PC-3 (cell line): Measurements from ENCODE around the gene FBXO9. TPM values are rescaled to one million over a fixed set of nuclear protein-coding genes. Genes with fewer than 3 reads are reported as not detected.

Source experiments
- ATAC-seq: fragments of 200-7000 bp; cut with Tn5 transposase; 2 replicates; pipeline ENCODE4 v1.9.1; 2020; ENCODE audit warnings: mild to moderate bottlenecking, moderate library complexity
- BruUV-seq: library from RNA; stranded (reverse); fragments of 400-500 nt; replicated peaks from 2 replicates; lab custom pipeline; 2021; lab: Mats Ljungman, UMichigan
- CTCF ChIA-PET: fragments of 300-600 bp; sonication (Branson Sonifier 250); formaldehyde crosslinking; loops from one replicate; lab custom pipeline; 2022; ENCODE audit warnings: antibody characterized with exemption; lab: Charles Lee
- POLR2A ChIA-PET: fragments of 300-600 bp; sonication (Branson Sonifier 250); formaldehyde crosslinking; loops from one replicate; lab custom pipeline; 2022; ENCODE audit warnings: antibody characterized with exemption; ENCODE audit not compliant: unreplicated experiment; lab: Charles Lee
- DNase-seq: peaks from one replicate; pipeline ENCODE4 v3.0.0-alpha.2; 2015
- H2AFZ ChIP-seq: fragments of 300-600 bp; sonication (generic); 2 replicates; pipeline ENCODE4 v1.6.0; 2016; ENCODE audit warnings: antibody characterized with exemption, low read length
- H3F3A ChIP-seq: fragments of 300-600 bp; sonication (generic); one replicate; pipeline ENCODE4 v1.6.0; 2017; ENCODE audit warnings: antibody characterized with exemption, low read length, control low read depth, mild to moderate bottlenecking; ENCODE audit not compliant: unreplicated experiment
- H3K27ac ChIP-seq: fragments of 300-600 bp; sonication (generic); 2 replicates; pipeline ENCODE4 v1.5.1; 2016; ENCODE audit warnings: mild to moderate bottlenecking, low read length
- H3K27me3 ChIP-seq: fragments of 300-600 bp; sonication (generic); 2 replicates; pipeline ENCODE4 v1.6.1; 2016; ENCODE audit warnings: low read length, mixed read lengths
- H3K36me3 ChIP-seq: fragments of 300-600 bp; sonication (generic); 2 replicates; pipeline ENCODE4 v1.6.1; 2016; ENCODE audit warnings: low read depth, mixed run types, low read length, mixed read lengths
- H3K4me1 ChIP-seq: fragments of 300-600 bp; sonication (generic); 2 replicates; pipeline ENCODE4 v1.5.1; 2016; ENCODE audit warnings: low read length; ENCODE audit not compliant: insufficient read depth
- H3K4me2 ChIP-seq: fragments of 300-600 bp; sonication (generic); 2 replicates; pipeline ENCODE4 v1.6.0; 2016; ENCODE audit warnings: low read length
- H3K4me3 ChIP-seq: fragments of 300-600 bp; sonication (generic); 2 replicates; pipeline ENCODE4 v1.5.1; 2016; ENCODE audit warnings: mild to moderate bottlenecking, low read length, mixed read lengths
- H3K79me2 ChIP-seq: fragments of 300-600 bp; sonication (generic); 2 replicates; pipeline ENCODE4 v1.6.1; 2017; ENCODE audit warnings: low read length, mixed read lengths
- H3K9ac ChIP-seq: fragments of 300-600 bp; sonication (generic); 2 replicates; pipeline ENCODE4 v1.6.0; 2016; ENCODE audit warnings: mild to moderate bottlenecking, low read length
- H3K9me2 ChIP-seq: fragments of 300-600 bp; sonication (generic); replicated peaks from 2 replicates; pipeline ENCODE4 v1.6.1; 2016; ENCODE audit warnings: mixed run types, low read length, mixed read lengths
- H3K9me3 ChIP-seq: fragments of 300-600 bp; sonication (generic); 2 replicates; pipeline ENCODE4 v1.6.1; 2016; ENCODE audit warnings: low read length, mixed read lengths
- H4K20me1 ChIP-seq: fragments of 300-600 bp; sonication (generic); 2 replicates; pipeline ENCODE4 v1.6.1; 2016; ENCODE audit warnings: low read length, mixed read lengths
- EZH2 ChIP-seq: fragments of 300-600 bp; sonication (generic); IDR thresholded peaks from one replicate; pipeline ENCODE4 v1.6.1; 2017; ENCODE audit warnings: antibody characterized with exemption, mild to moderate bottlenecking, low read length; ENCODE audit not compliant: unreplicated experiment
- EZH2phosphoT487 ChIP-seq: fragments of 300-600 bp; sonication (generic); IDR thresholded peaks from 2 replicates; pipeline ENCODE4 v1.6.1; 2018; ENCODE audit warnings: mild to moderate bottlenecking, antibody characterized with exemption, low read length, borderline replicate concordance
- intact Hi-C: fragments of 100-400 bp; cut with micrococcal nuclease; formaldehyde crosslinking; loops from 2 replicates; pipeline ENCODE4 v1.9.0; 2023
- total RNA-seq: library from RNA; depleted of rRNA; stranded (reverse); fragments of >200 nt; gene quantifications from 2 replicates; pipeline ENCODE4 v1.2.3, GENCODE V29; 2014
- TF ChIP-seq, protein P1 (sequence below): fragments of 300-600 bp; sonication (generic); conservative IDR thresholded peaks from 2 replicates; pipeline ENCODE4 v1.5.1; 2017; ENCODE audit warnings: antibody characterized with exemption, low read depth, mild to moderate bottlenecking, low read length

Gene FBXO9
- total RNA-seq, 1 experiment from 2014 or later: 54.6 TPM

DNA sequence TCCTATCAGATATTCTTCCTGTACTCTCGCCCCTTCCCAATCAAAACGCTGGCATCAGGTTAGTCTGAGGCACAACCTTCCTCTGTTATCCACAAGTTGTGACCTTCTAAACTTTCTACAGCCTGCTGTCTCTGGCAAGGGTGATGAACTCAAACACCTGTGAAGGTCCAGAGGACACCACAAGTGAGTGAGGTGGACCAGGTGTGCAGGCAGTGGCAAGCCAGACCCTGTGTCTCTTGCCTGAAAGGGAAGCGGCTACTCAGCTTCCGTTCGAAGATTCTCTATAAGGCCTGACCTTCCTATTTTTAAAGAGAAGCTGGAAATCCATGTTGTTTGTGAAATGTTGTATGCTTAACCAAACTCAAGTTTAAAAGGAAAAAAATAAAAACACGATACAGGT, 46.7 kb downstream of the FBXO9 start:
- Histone ChIP-seq H3K4me1 (peaks cover 43% of the 10 kb centered on the region), H3K4me2 (peak overlapping the region; percentile 81), H3K9me3 (no peaks in the 10 kb centered on the region), H4K20me1 (no peaks in the 10 kb centered on the region), H3K9me2 (no peaks in the 10 kb centered on the region), H3K27ac (peak overlapping the region; percentile 96), H3K4me3 (peak overlapping the region; percentile 9; the same call in 1 of the 2 replicates), H2AFZ (no peak overlapping the region; the same call in 1 of the 2 replicates), H3K36me3 (no peaks in the 10 kb centered on the region), H3K9ac (peak overlapping the region; percentile 38), H3F3A (no peaks in the 10 kb centered on the region), H3K79me2 (no peaks in the 10 kb centered on the region), H3K27me3 (no peaks in the 10 kb centered on the region)
- BruUV-seq: no TSS peak
- TF ChIP-seq EZH2phosphoT487: no peak
- TF ChIP-seq, protein P1, sequence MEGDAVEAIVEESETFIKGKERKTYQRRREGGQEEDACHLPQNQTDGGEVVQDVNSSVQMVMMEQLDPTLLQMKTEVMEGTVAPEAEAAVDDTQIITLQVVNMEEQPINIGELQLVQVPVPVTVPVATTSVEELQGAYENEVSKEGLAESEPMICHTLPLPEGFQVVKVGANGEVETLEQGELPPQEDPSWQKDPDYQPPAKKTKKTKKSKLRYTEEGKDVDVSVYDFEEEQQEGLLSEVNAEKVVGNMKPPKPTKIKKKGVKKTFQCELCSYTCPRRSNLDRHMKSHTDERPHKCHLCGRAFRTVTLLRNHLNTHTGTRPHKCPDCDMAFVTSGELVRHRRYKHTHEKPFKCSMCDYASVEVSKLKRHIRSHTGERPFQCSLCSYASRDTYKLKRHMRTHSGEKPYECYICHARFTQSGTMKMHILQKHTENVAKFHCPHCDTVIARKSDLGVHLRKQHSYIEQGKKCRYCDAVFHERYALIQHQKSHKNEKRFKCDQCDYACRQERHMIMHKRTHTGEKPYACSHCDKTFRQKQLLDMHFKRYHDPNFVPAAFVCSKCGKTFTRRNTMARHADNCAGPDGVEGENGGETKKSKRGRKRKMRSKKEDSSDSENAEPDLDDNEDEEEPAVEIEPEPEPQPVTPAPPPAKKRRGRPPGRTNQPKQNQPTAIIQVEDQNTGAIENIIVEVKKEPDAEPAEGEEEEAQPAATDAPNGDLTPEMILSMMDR: no peak
- no peak for TF ChIP-seq EZH2
- ChIA-PET CTCF (interaction anchor here (1.1 kb wide), 2 partner anchors 7 to 372 kb away, joined by 3 to 6 read pairs; no protein-coding TSS in a partner anchor), POLR2A (interaction anchor here (0.6 kb wide), 1 partner anchor 78 kb away, joined by 4 read pairs; no protein-coding TSS in a partner anchor)
- DNase-seq (no peak), ATAC-seq (no peak)
- intact Hi-C loops: loop anchor here (1.0 to 5.0 kb wide), 4 partner anchors 8 to 435 kb away; partner anchors contain the start of genes ELOVL5 and GCLC

DNA sequence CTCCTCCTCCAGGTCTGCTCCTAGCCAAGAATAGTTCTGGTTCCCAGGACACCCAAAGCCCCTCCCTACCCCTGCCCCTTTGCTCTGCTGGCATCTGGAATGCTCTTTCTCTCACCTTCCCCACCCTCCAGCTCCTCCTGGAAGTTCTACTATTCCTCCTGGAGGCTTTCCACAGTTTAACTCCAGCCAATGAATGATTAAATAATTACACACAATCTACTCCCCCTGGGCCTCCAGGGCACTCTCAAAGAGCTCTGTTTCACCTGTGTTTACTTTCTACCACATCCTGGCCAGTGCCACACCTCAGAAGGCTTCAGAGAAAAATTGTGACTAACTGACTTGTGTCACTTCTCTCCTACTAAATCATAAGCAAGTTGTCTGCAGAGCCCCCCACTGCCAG, 47.2 kb downstream of the FBXO9 start:
- Histone ChIP-seq H3K27ac (peak overlapping the region; percentile 96), H3K4me3 (peak overlapping the region; percentile 52; the same call in 1 of the 2 replicates), H2AFZ (no peak overlapping the region; the same call in 1 of the 2 replicates), H3K9me3 (no peaks in the 10 kb centered on the region), H3K4me2 (peak overlapping the region; percentile 81), H3K9me2 (no peaks in the 10 kb centered on the region), H3K36me3 (no peaks in the 10 kb centered on the region), H3K27me3 (no peaks in the 10 kb centered on the region), H3K4me1 (peaks cover 38% of the 10 kb centered on the region), H3K79me2 (no peaks in the 10 kb centered on the region), H3F3A (no peaks in the 10 kb centered on the region), H4K20me1 (no peaks in the 10 kb centered on the region), H3K9ac (peak overlapping the region; percentile 75)
- DNase-seq: peak; percentile 97
- ChIA-PET POLR2A (interaction anchor here (0.6 to 0.7 kb wide), 2 partner anchors 79 to 539 kb away, joined by 3 to 4 read pairs; no protein-coding TSS in a partner anchor), CTCF (interaction anchor here (0.6 to 1.1 kb wide), 4 partner anchors 8 to 371 kb away, joined by 3 to 9 read pairs (median 6); no protein-coding TSS in a partner anchor)
- peak; percentile 93 for ATAC-seq
- intact Hi-C loops: loop anchor here (1.0 to 5.0 kb wide), 4 partner anchors 8 to 435 kb away; partner anchors contain the start of genes ELOVL5 and GCLC
- BruUV-seq: no TSS peak
- TF ChIP-seq, protein P1: no peak
- TF ChIP-seq EZH2phosphoT487 (no peak), EZH2 (no peak)

DNA sequence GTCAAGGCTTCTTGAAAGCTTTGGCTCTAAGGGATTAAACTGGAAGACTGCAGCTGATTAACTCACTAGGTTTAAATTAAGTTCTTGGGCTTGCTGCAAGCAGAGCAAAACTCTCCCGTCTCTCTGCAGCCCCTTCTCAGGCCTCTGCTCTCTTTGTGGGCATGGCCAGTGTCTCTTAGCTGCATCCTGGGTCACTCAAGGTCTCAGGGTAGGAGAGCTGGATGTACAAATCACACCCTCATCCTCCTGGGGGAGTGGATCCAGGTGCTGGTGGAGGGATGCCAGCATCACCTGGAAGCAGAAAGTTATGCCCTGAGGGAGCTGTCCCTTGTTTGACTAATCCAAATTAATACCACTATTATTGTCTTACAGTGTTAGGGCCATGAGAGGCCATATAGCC, 47.7 kb downstream of the FBXO9 start:
- no peak for TF ChIP-seq EZH2
- TF ChIP-seq, protein P1: no peak
- no peak for TF ChIP-seq EZH2phosphoT487
- ATAC-seq (peak; percentile 53), DNase-seq (peak; percentile 85)
- Histone ChIP-seq H3K4me3 (peak overlapping the region; percentile 52; the same call in 1 of the 2 replicates), H3K9me3 (no peaks in the 10 kb centered on the region), H3K9me2 (no peaks in the 10 kb centered on the region), H4K20me1 (no peaks in the 10 kb centered on the region), H2AFZ (no peak overlapping the region), H3K27ac (peak overlapping the region; percentile 96), H3K79me2 (no peaks in the 10 kb centered on the region), H3K4me1 (peaks cover 37% of the 10 kb centered on the region), H3K36me3 (no peaks in the 10 kb centered on the region), H3K27me3 (no peaks in the 10 kb centered on the region), H3K9ac (peak overlapping the region; percentile 75), H3K4me2 (peak overlapping the region; percentile 81), H3F3A (no peaks in the 10 kb centered on the region)
- TSS peak; percentile 44 for BruUV-seq
- CTCF ChIA-PET: interaction anchor here (0.6 to 1.1 kb wide), 4 partner anchors 8 to 371 kb away, joined by 3 to 9 read pairs (median 6); no protein-coding TSS in a partner anchor
- POLR2A ChIA-PET: interaction anchor here (0.7 kb wide), 1 partner anchor 539 kb away, joined by 3 read pairs; no protein-coding TSS in a partner anchor
- intact Hi-C loops: loop anchor here (1.0 to 5.0 kb wide), 4 partner anchors 7 to 434 kb away; partner anchors contain the start of genes ELOVL5 and GCLC
